Measurements from ENCODE around the gene TMEM101.
A peak's percentile ranks its signal among the peaks of the same experiment; 100 is the strongest.
"Not testable (repeated sequence)": the region's sequence is repeated elsewhere in the genome, so short reads cannot be mapped to it uniquely, and the experiment has no call there.

TMEM101 gene
- total RNA-seq = 7.8 to 13.8 (median 10.5) reads per million in 3 donors

DNA sequence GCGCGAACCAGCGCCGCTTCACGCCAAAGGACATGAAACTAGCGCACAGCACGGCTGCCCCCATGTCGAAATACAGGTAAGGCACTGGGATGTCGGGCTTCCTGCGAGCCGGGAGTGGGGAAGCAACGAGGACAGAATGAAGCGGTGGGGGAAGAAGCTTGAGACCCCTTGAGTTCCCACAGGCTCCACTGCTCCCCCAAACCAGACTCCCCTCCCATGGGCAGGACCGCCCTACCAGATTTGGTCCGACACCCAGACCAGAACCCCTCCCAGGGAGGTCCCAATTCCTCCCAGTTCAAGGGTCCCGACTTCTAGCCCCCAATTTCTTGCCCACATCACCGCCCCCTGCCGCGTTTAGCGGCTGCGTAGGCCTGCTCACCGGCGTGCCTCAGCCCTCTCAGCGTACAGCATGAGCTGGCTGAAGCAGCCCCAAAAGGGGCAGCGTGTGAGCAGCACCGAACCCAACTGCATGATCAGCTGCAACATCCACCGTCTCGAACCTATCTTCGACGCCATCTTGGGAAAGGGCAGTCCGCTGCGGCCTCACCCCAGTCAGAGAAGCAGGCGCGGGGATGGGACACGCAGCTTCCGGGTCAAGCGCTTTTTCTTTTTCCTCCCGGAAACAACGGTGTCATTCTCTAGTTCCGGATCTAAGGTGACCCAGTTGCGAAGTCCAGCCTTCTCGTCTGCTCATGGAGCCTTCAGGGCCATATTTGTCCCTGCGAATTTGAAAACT is at the start of gene TMEM101:
TSS of gene TMEM101 (minus strand) at position 527 of the 736 bp plus-strand sequence. CDS start at position 516, 11 bp downstream.
- Histone ChIP-seq H3K4me1 (ENCODE audit: control insufficient read depth, insufficient read depth, low read length, poor library complexity, severe bottlenecking) (peaks cover 13% of the 10 kb centered on the region), H3K9me3 (ENCODE audit: control insufficient read depth, low read length) (no peaks in the 10 kb centered on the region), H3K4me3 (ENCODE audit: insufficient read depth, low read depth, low read length, poor library complexity, severe bottlenecking) (peak within 1 kb of the TSS; percentile 84), H3K36me3 (ENCODE audit: control insufficient read depth, insufficient read depth, low read length) (peaks cover 14% of the 10 kb centered on the region), H3K27ac (ENCODE audit: insufficient read depth, low read length, poor library complexity, severe bottlenecking) (peak within 1 kb of the TSS; percentile 52), H3K27me3 (replicated peaks; ENCODE audit: control insufficient read depth, insufficient read depth, low read length, poor library complexity, severe bottlenecking) (no peaks in the 10 kb centered on the region)
- DNase-seq = peak; percentile 73 to 84 (median 80)

DNA sequence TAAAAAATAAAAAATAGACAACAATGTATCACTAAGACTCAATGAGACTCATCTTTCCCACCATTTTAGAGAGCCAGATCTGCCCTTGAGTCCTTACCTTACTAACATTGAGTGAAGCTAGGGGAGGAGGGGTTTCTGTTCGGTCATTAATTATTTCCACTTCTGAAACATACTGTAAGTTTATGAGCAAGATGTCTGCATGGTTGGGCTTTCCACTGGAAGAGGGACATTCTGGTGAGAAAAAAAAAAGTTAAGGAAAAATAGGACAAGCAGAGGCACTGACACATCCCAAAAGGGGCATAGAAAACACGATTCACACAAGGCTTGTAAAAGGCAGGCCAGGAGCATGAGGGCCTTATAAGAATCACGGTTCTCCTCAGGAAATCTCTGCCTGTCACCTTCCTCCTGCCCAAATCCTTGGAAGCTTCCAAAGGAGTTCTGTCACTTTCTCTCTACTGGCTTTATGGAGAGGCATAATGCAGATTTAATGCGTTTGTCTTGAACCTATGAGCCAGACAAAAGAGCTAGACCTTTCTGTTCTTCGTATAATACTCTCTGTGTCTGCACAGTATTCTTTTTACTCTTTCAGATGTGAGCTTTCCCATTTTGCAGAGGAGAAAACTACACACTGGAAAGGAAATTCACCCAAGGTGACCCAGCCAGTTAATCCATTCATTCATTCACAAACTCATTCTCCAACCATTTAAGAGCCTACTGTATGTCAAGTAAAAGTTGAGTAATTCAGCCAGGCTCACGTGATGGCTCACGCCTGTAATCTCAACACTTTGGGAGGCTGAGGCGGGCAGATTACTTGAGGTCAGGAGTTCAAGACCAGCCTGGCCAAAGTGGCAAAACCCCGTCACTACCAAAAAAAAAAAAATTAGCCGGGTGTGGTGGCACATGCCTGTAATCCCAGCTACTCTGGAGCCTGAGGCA is 49.2 kb upstream of the TMEM101 start:
- H3K4me1 ChIP-seq (ENCODE audit: control insufficient read depth, insufficient read depth, low read length, poor library complexity, severe bottlenecking) = peaks cover 10% of the 10 kb centered on the region
- H3K36me3 ChIP-seq (ENCODE audit: control insufficient read depth, insufficient read depth, low read length) = peaks cover 3% of the 10 kb centered on the region
- H3K27me3 ChIP-seq (replicated peaks; ENCODE audit: control insufficient read depth, insufficient read depth, low read length, poor library complexity, severe bottlenecking) = no peaks in the 10 kb centered on the region
- DNase-seq = no peak
- H3K9me3 ChIP-seq (ENCODE audit: control insufficient read depth, low read length) = no peaks in the 10 kb centered on the region
- no peak overlapping the region for H3K4me3 ChIP-seq (ENCODE audit: insufficient read depth, low read depth, low read length, poor library complexity, severe bottlenecking)
- H3K27ac ChIP-seq (ENCODE audit: insufficient read depth, low read length, poor library complexity, severe bottlenecking) = no peak overlapping the region

DNA sequence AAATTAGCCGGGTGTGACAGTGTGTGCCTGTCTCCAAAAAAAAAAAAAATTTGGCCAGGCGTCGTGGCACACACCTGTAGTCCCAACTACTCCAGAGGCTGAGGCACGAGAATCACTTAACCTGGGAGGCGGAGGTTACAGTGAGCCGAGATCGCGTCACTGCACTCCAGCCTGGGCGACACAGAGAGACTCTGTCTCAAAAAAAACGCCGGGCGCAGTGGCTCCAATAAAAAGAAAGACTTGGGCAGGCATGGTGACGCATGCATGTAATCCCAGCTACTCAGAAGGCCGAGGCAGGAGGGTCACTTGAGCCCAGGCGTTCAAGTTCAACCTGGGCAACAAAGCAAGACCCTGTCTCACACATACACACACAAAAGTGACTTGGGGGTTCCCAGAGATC is 48.1 kb upstream of the TMEM101 start:
- H3K27ac ChIP-seq (ENCODE audit: insufficient read depth, low read length, poor library complexity, severe bottlenecking) = no peak overlapping the region
- peaks cover 6% of the 10 kb centered on the region for H3K36me3 ChIP-seq (ENCODE audit: control insufficient read depth, insufficient read depth, low read length)
- DNase-seq = no peak

GRCh38 chr17:44061446-44061845 is 46.7 kb upstream of the TMEM101 start:
- no peak overlapping the region for H3K27ac ChIP-seq (ENCODE audit: insufficient read depth, low read length, poor library complexity, severe bottlenecking)
- DNase-seq = no peak
- H3K36me3 ChIP-seq (ENCODE audit: control insufficient read depth, insufficient read depth, low read length) = peaks cover 6% of the 10 kb centered on the region
- no peaks in the 10 kb centered on the region for H3K27me3 ChIP-seq (replicated peaks; ENCODE audit: control insufficient read depth, insufficient read depth, low read length, poor library complexity, severe bottlenecking)
- no peak overlapping the region for H3K4me3 ChIP-seq (ENCODE audit: insufficient read depth, low read depth, low read length, poor library complexity, severe bottlenecking)
- no peaks in the 10 kb centered on the region for H3K9me3 ChIP-seq (ENCODE audit: control insufficient read depth, low read length)
- H3K4me1 ChIP-seq (ENCODE audit: control insufficient read depth, insufficient read depth, low read length, poor library complexity, severe bottlenecking) = peaks cover 10% of the 10 kb centered on the region

More for the DNA sequence above, 48.1 kb upstream of the TMEM101 start:
- peaks cover 10% of the 10 kb centered on the region for H3K4me1 ChIP-seq (ENCODE audit: control insufficient read depth, insufficient read depth, low read length, poor library complexity, severe bottlenecking)
- no peaks in the 10 kb centered on the region for H3K27me3 ChIP-seq (replicated peaks; ENCODE audit: control insufficient read depth, insufficient read depth, low read length, poor library complexity, severe bottlenecking)
- H3K9me3 ChIP-seq (ENCODE audit: control insufficient read depth, low read length) = no peaks in the 10 kb centered on the region
- no peak overlapping the region for H3K4me3 ChIP-seq (ENCODE audit: insufficient read depth, low read depth, low read length, poor library complexity, severe bottlenecking)

DNA sequence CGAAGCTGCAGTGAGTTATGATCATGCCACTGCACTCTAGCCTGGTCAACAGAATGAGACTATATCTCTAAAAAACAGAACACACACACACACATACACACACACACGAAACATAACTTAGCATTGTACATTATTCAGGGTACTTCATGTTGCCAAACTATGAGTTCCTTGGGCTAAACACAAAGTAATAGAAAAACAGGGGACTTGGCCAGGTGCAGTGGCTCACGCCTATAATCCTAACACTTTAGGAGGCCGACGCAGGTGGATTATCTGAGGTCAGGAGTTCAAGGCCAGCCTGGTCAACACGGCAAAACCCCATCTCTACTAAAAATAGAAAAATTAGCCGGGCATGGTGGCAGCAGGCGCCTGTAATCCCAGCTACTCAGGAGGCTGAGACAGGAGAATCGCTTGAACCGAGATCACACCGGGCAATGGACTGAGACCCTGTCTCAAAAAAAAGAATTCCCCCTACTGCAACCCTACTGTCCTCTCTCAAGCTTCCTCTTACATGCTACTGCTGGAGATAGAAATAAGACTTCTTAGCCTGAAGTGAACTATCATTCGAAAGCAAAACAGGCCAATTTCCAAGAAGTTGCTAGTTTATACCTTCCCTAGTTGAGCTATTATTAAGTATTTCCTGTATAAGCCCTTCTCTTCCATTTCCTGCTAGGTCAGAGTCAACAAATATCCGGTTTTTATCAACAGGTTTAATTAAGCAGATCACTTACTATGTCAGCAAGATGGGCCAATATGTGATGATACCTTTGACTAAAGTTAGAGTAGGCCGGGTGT is 44.5 kb upstream of the TMEM101 start:
- Histone ChIP-seq H3K36me3 (ENCODE audit: control insufficient read depth, insufficient read depth, low read length) (peaks cover 6% of the 10 kb centered on the region), H3K4me3 (ENCODE audit: insufficient read depth, low read depth, low read length, poor library complexity, severe bottlenecking) (no peak overlapping the region), H3K27me3 (replicated peaks; ENCODE audit: control insufficient read depth, insufficient read depth, low read length, poor library complexity, severe bottlenecking) (no peaks in the 10 kb centered on the region), H3K4me1 (ENCODE audit: control insufficient read depth, insufficient read depth, low read length, poor library complexity, severe bottlenecking) (no peaks in the 10 kb centered on the region), H3K27ac (ENCODE audit: insufficient read depth, low read length, poor library complexity, severe bottlenecking) (no peak overlapping the region), H3K9me3 (ENCODE audit: control insufficient read depth, low read length) (no peaks in the 10 kb centered on the region)
- DNase-seq = no peak

GRCh38 chr17:44053125-44053872 is 38.5 kb upstream of the TMEM101 start:
- peaks cover 45% of the 10 kb centered on the region for H3K36me3 ChIP-seq (ENCODE audit: control insufficient read depth, insufficient read depth, low read length)
- H3K27ac ChIP-seq (ENCODE audit: insufficient read depth, low read length, poor library complexity, severe bottlenecking) = no peak overlapping the region
- H3K4me3 ChIP-seq (ENCODE audit: insufficient read depth, low read depth, low read length, poor library complexity, severe bottlenecking) = no peak overlapping the region
- no peak for DNase-seq
- no peaks in the 10 kb centered on the region for H3K27me3 ChIP-seq (replicated peaks; ENCODE audit: control insufficient read depth, insufficient read depth, low read length, poor library complexity, severe bottlenecking)
- no peaks in the 10 kb centered on the region for H3K4me1 ChIP-seq (ENCODE audit: control insufficient read depth, insufficient read depth, low read length, poor library complexity, severe bottlenecking)
- no peaks in the 10 kb centered on the region for H3K9me3 ChIP-seq (ENCODE audit: control insufficient read depth, low read length)

- peaks cover 50% of the 10 kb centered on the region for H3K36me3 ChIP-seq (ENCODE audit: control insufficient read depth, insufficient read depth, low read length)
- no peaks in the 10 kb centered on the region for H3K27me3 ChIP-seq (replicated peaks; ENCODE audit: control insufficient read depth, insufficient read depth, low read length, poor library complexity, severe bottlenecking)
- H3K27ac ChIP-seq (ENCODE audit: insufficient read depth, low read length, poor library complexity, severe bottlenecking) = no peak overlapping the region
- no peak for DNase-seq
- H3K4me1 ChIP-seq (ENCODE audit: control insufficient read depth, insufficient read depth, low read length, poor library complexity, severe bottlenecking) = no peaks in the 10 kb centered on the region
- no peaks in the 10 kb centered on the region for H3K9me3 ChIP-seq (ENCODE audit: control insufficient read depth, low read length)
- no peak overlapping the region for H3K4me3 ChIP-seq (ENCODE audit: insufficient read depth, low read depth, low read length, poor library complexity, severe bottlenecking)
Observed at GRCh38 chr17:44049294-44050060, 34.7 kb upstream of the TMEM101 start.

DNA sequence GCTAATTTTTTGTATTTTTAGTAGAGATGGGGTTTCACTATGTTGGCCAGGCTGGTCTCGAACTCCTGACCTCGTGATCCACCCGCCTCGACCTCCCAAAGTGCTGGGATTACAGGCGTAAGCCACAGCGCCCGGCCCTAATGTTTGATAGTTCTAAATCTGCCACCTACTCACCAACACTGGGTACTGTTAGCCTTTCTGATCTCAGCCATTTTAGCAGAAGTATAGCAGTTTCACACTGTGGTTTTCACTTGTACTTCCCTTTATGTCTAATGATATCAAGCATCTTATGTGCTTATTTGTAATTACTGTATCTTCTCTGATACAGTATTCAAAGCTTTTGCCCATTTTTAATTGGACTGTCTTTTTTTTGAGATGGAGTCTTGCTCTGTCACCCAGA is 32.1 kb upstream of the TMEM101 start:
- peaks cover 40% of the 10 kb centered on the region for H3K36me3 ChIP-seq (ENCODE audit: control insufficient read depth, insufficient read depth, low read length)
- not testable (repeated sequence) for H3K27me3 ChIP-seq (replicated peaks; ENCODE audit: control insufficient read depth, insufficient read depth, low read length, poor library complexity, severe bottlenecking); DNase-seq; H3K4me3 ChIP-seq (ENCODE audit: insufficient read depth, low read depth, low read length, poor library complexity, severe bottlenecking); H3K27ac ChIP-seq (ENCODE audit: insufficient read depth, low read length, poor library complexity, severe bottlenecking); H3K9me3 ChIP-seq (ENCODE audit: control insufficient read depth, low read length); H3K4me1 ChIP-seq (ENCODE audit: control insufficient read depth, insufficient read depth, low read length, poor library complexity, severe bottlenecking)

DNA sequence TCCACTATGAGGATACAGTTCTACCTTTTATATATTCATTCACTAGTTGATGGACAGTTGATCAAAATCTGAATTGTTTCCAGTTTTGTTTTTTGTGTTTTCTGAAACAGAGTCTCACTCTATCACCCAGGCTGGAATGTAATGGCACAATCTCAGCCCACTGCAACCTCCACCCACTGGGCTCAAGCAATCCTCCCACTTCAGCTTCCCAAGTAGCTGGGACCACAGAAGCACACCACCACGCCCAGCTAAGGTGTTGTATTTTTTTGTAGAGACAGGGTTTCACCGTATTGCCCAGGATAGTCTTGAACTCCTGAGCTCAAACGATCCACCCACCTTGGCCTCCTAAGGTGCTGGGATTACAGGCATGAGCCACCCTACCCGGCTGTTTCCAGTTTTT is 30.7 kb upstream of the TMEM101 start:
- Histone ChIP-seq H3K27me3 (replicated peaks; ENCODE audit: control insufficient read depth, insufficient read depth, low read length, poor library complexity, severe bottlenecking) (no peaks in the 10 kb centered on the region), H3K9me3 (ENCODE audit: control insufficient read depth, low read length) (no peaks in the 10 kb centered on the region), H3K36me3 (ENCODE audit: control insufficient read depth, insufficient read depth, low read length) (peaks cover 29% of the 10 kb centered on the region), H3K4me1 (ENCODE audit: control insufficient read depth, insufficient read depth, low read length, poor library complexity, severe bottlenecking) (no peaks in the 10 kb centered on the region), H3K4me3 (ENCODE audit: insufficient read depth, low read depth, low read length, poor library complexity, severe bottlenecking) (no peak overlapping the region), H3K27ac (ENCODE audit: insufficient read depth, low read length, poor library complexity, severe bottlenecking) (no peak overlapping the region)
- DNase-seq = no peak

Data from effector memory CD4-positive, alpha-beta T cell (primary cell).